Measurements from ENCODE around the gene ZNF827.

Gene ZNF827

GRCh38 chr4:145788755-145789154 lies 149.9 kb downstream of the ZNF827 start:
- DNase-seq, result no peak

GRCh38 chr4:145786830-145787229 lies 151.8 kb downstream of the ZNF827 start:
- peak in 1 of 2 experiments; percentile 19 for DNase-seq

GRCh38 chr4:145786261-145786660 lies 152.4 kb downstream of the ZNF827 start:
- DNase-seq, result peak; percentile 19 to 73

- peak in 1 of 2 experiments; percentile 19 for DNase-seq
These were observed 153.1 kb downstream of the ZNF827 start for GRCh38 chr4:145785391-145786008.

GRCh38 chr4:145784036-145784435 lies 154.6 kb downstream of the ZNF827 start:
- no peak for DNase-seq

GRCh38 chr4:145782756-145783155 lies 155.9 kb downstream of the ZNF827 start:
- no peak for DNase-seq

GRCh38 chr4:145781351-145781750 lies 157.3 kb downstream of the ZNF827 start:
- no peak for DNase-seq

- no peak for DNase-seq
These were observed 159.3 kb downstream of the ZNF827 start for GRCh38 chr4:145779319-145779801.

GRCh38 chr4:145776208-145776607 lies 162.4 kb downstream of the ZNF827 start:
- no peak for DNase-seq

- DNase-seq, result no peak
These were observed 163.2 kb downstream of the ZNF827 start for GRCh38 chr4:145775406-145775805.

- DNase-seq, result no peak
These were observed 164.2 kb downstream of the ZNF827 start for GRCh38 chr4:145774473-145774872.

GRCh38 chr4:145773581-145774234 lies 164.9 kb downstream of the ZNF827 start:
- no peak for DNase-seq

- no peak for DNase-seq
These were observed 166.3 kb downstream of the ZNF827 start for GRCh38 chr4:145772347-145772746.

GRCh38 chr4:145770124-145770523 lies 168.5 kb downstream of the ZNF827 start:
- no peak for DNase-seq

- no peak for DNase-seq
These were observed 169.1 kb downstream of the ZNF827 start for GRCh38 chr4:145769450-145770037.

- DNase-seq, result no peak
These were observed 172.3 kb downstream of the ZNF827 start for GRCh38 chr4:145766273-145766672.

GRCh38 chr4:145763399-145763798 lies 175.2 kb downstream of the ZNF827 start:
- DNase-seq, result no peak

GRCh38 chr4:145762719-145763118 lies 175.9 kb downstream of the ZNF827 start:
- no peak for DNase-seq

- no peak for DNase-seq
These were observed 177.4 kb downstream of the ZNF827 start for GRCh38 chr4:145760961-145761929.

- no peak for DNase-seq
These were observed 178.4 kb downstream of the ZNF827 start for GRCh38 chr4:145760176-145760575.

- DNase-seq, result no peak
These were observed 181.4 kb downstream of the ZNF827 start for GRCh38 chr4:145757188-145757587.

GRCh38 chr4:145756244-145756643 lies 182.4 kb downstream of the ZNF827 start:
- no peak for DNase-seq

- DNase-seq, result peak in 1 of 2 experiments; percentile 7
These were observed 182.8 kb downstream of the ZNF827 start for GRCh38 chr4:145755802-145756201.

Data from NCI-H446 (cell line).